ENCODE results near the gene OR2B6.

Gene OR2B6

GRCh38 chr6:27948237-27948636 lies 8.8 kb upstream of the OR2B6 start:
- TF ChIP-seq CTCF (IDR thresholded peaks at IDR 0.05; ENCODE audit: low read depth, low read length) (no peak), EZH2phosphoT487 (IDR thresholded peaks at IDR 0.05; ENCODE audit: low read depth) (no peak)
- H2AFZ ChIP-seq (ENCODE audit: low read depth, low read length): no peak overlapping the region
- no peaks in the 10 kb centered on the region for H3K4me1 ChIP-seq (ENCODE audit: low read length)
- no peak overlapping the region for H3K4me3 ChIP-seq (ENCODE audit: low read length)
- H4K20me1 ChIP-seq (ENCODE audit: insufficient read depth, low read length): no peaks in the 10 kb centered on the region
- H3K27me3 ChIP-seq (ENCODE audit: low read depth, low read length): no peaks in the 10 kb centered on the region
- no peak overlapping the region for H3K27ac ChIP-seq (ENCODE audit: low read length)
- no peaks in the 10 kb centered on the region for H3K9me3 ChIP-seq (ENCODE audit: insufficient read depth, low read length)
- H3K79me2 ChIP-seq (ENCODE audit: low read length): no peaks in the 10 kb centered on the region
- no peaks in the 10 kb centered on the region for H3K36me3 ChIP-seq (replicated peaks; ENCODE audit: low read depth, low read length)
- H3K9ac ChIP-seq (ENCODE audit: low read length): no peak overlapping the region
- H3K4me2 ChIP-seq (ENCODE audit: low read length): no peak overlapping the region

GRCh38 chr6:27951040-27951439 lies 6.0 kb upstream of the OR2B6 start:
- Histone ChIP-seq H3K27ac (ENCODE audit: low read length) (no peak overlapping the region), H3K4me3 (ENCODE audit: low read length) (no peak overlapping the region), H3K9ac (ENCODE audit: low read length) (no peak overlapping the region), H4K20me1 (ENCODE audit: insufficient read depth, low read length) (no peaks in the 10 kb centered on the region), H3K36me3 (replicated peaks; ENCODE audit: low read depth, low read length) (no peaks in the 10 kb centered on the region), H2AFZ (ENCODE audit: low read depth, low read length) (no peak overlapping the region), H3K4me2 (ENCODE audit: low read length) (no peak overlapping the region), H3K4me1 (ENCODE audit: low read length) (no peaks in the 10 kb centered on the region), H3K27me3 (ENCODE audit: low read depth, low read length) (no peaks in the 10 kb centered on the region), H3K79me2 (ENCODE audit: low read length) (no peaks in the 10 kb centered on the region), H3K9me3 (ENCODE audit: insufficient read depth, low read length) (no peaks in the 10 kb centered on the region)
- TF ChIP-seq CTCF (IDR thresholded peaks at IDR 0.05; ENCODE audit: low read depth, low read length) (no peak), EZH2phosphoT487 (IDR thresholded peaks at IDR 0.05; ENCODE audit: low read depth) (no peak)

- Histone ChIP-seq H3K4me1 (ENCODE audit: low read length) (no peaks in the 10 kb centered on the region), H3K27me3 (ENCODE audit: low read depth, low read length) (no peaks in the 10 kb centered on the region), H3K36me3 (replicated peaks; ENCODE audit: low read depth, low read length) (no peaks in the 10 kb centered on the region), H3K4me3 (ENCODE audit: low read length) (no peak overlapping the region), H3K79me2 (ENCODE audit: low read length) (no peaks in the 10 kb centered on the region), H3K9ac (ENCODE audit: low read length) (no peak overlapping the region), H3K9me3 (ENCODE audit: insufficient read depth, low read length) (no peaks in the 10 kb centered on the region), H3K27ac (ENCODE audit: low read length) (no peak overlapping the region), H3K4me2 (ENCODE audit: low read length) (no peak overlapping the region), H4K20me1 (ENCODE audit: insufficient read depth, low read length) (no peaks in the 10 kb centered on the region), H2AFZ (ENCODE audit: low read depth, low read length) (no peak overlapping the region)
- TF ChIP-seq CTCF (IDR thresholded peaks at IDR 0.05; ENCODE audit: low read depth, low read length) (no peak), EZH2phosphoT487 (IDR thresholded peaks at IDR 0.05; ENCODE audit: low read depth) (no peak)
Measured at GRCh38 chr6:27957516-27957915, 475 bp downstream of the OR2B6 start.

GRCh38 chr6:27962506-27962905 lies 5.5 kb downstream of the OR2B6 start:
- no peaks in the 10 kb centered on the region for H3K27me3 ChIP-seq (ENCODE audit: low read depth, low read length)
- H4K20me1 ChIP-seq (ENCODE audit: insufficient read depth, low read length): no peaks in the 10 kb centered on the region
- H3K4me3 ChIP-seq (ENCODE audit: low read length): no peak overlapping the region
- no peak overlapping the region for H3K4me2 ChIP-seq (ENCODE audit: low read length)
- no peak overlapping the region for H2AFZ ChIP-seq (ENCODE audit: low read depth, low read length)
- H3K79me2 ChIP-seq (ENCODE audit: low read length): no peaks in the 10 kb centered on the region
- H3K27ac ChIP-seq (ENCODE audit: low read length): no peak overlapping the region
- no peaks in the 10 kb centered on the region for H3K9me3 ChIP-seq (ENCODE audit: insufficient read depth, low read length)
- H3K9ac ChIP-seq (ENCODE audit: low read length): no peak overlapping the region
- no peak for TF ChIP-seq EZH2phosphoT487 (IDR thresholded peaks at IDR 0.05; ENCODE audit: low read depth)
- TF ChIP-seq CTCF (IDR thresholded peaks at IDR 0.05; ENCODE audit: low read depth, low read length): no peak
- no peaks in the 10 kb centered on the region for H3K36me3 ChIP-seq (replicated peaks; ENCODE audit: low read depth, low read length)
- H3K4me1 ChIP-seq (ENCODE audit: low read length): no peaks in the 10 kb centered on the region

All from OCI-LY3 (cell line).